ENCODE data around the gene PLPPR1. TPM values are rescaled to one million over a fixed set of nuclear protein-coding genes. Genes with fewer than 3 reads are reported as not detected.

Gene PLPPR1
- total and polyA plus RNA-seq, 2 of the 4 experiments (the other 2 are of a cell fraction): not detected

DNA sequence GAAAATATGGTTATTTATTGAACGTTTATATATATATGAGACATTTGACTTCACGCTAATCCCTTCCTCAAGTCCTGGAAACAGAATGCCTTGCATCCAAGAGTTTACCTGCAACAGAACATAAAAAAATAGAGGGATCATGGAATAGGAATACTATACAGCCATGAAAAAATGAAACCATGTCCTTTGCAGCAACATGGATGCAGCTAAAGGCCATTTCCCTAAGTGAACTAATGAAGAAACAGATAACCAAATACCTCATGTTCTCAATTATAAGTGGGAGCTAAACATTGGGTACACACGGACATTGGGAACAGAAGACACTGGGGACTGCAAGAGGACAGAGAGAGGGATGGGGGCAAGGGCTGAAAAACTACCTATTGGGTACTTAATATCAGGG is 343.3 kb downstream of the PLPPR1 start:
- H3K9me1 ChIP-seq (ENCODE audit: insufficient read depth, low read length): no peaks in the 10 kb centered on the region

More for the DNA sequence above, 343.3 kb downstream of the PLPPR1 start:
- Histone ChIP-seq H3K4ac (ENCODE audit: low read depth, low read length) (no peak overlapping the region), H2BK5ac (ENCODE audit: low read depth, low read length, poor library complexity, severe bottlenecking) (no peak overlapping the region), H4K20me1 (ENCODE audit: insufficient read depth, low read length) (no peaks in the 10 kb centered on the region), H4K5ac (ENCODE audit: low read depth, low read length) (no peak overlapping the region), H3K4me1 (ENCODE audit: control insufficient read depth, insufficient read depth, low read length) (0 out of 2 replicates have a peak, but pooled peaks cover 2% of the 10 kb centered on the region), H4K8ac (ENCODE audit: low read depth in 2 of 2, low read length in 2 of 2) (no peak overlapping the region), H3K79me1 (ENCODE audit: low read depth in 1 of 2, low read length in 2 of 2) (no peaks in the 10 kb centered on the region), H2BK15ac (ENCODE audit: low read depth, low read length) (no peak overlapping the region), H3K18ac (ENCODE audit: low read depth, low read length) (no peak overlapping the region), H2AK9ac (replicated peaks; ENCODE audit: low read depth, low read length, poor library complexity) (no peak overlapping the region), H3K4me3 (ENCODE audit: insufficient read depth, low read depth, low read length) (no peak overlapping the region), H3K4me2 (ENCODE audit: low read depth, low read length) (no peak overlapping the region), H2AK5ac (ENCODE audit: low read depth, low read length) (no peak overlapping the region), H2BK120ac (ENCODE audit: low read depth, low read length) (no peak overlapping the region), H2BK20ac (ENCODE audit: low read depth, low read length) (no peak overlapping the region), H3K27ac (ENCODE audit: insufficient read depth, low read length) (no peak overlapping the region), H3K23ac (ENCODE audit: low read depth, low read length) (no peak overlapping the region), H3K27me3 (ENCODE audit: control insufficient read depth, insufficient read depth, low read length) (no peaks in the 10 kb centered on the region), H2AFZ (replicated peaks; ENCODE audit: low read length, poor library complexity) (no peak overlapping the region), H3K9me3 (ENCODE audit: control insufficient read depth, insufficient read depth, low read length) (no peaks in the 10 kb centered on the region), H3K9ac (ENCODE audit: low read depth, low read length) (no peak overlapping the region), H4K91ac (ENCODE audit: insufficient read depth, low read depth, low read length) (no peak overlapping the region), H3K36me3 (ENCODE audit: control insufficient read depth, insufficient read depth, low read length) (no peaks in the 10 kb centered on the region), H3K56ac (ENCODE audit: extremely low read depth, insufficient read depth, low read length) (no peak overlapping the region), H3K14ac (replicated peaks; ENCODE audit: low read depth, low read length) (no peak overlapping the region)
- POLR2A ChIA-PET (ENCODE audit: unreplicated experiment): no interaction called here
- no TSS peak for BruUV-seq (replicated peaks)
- dilution Hi-C loops (cut with HindIII; ENCODE audit: low sequenced_read_pairs, unreplicated experiment) (no loop called here), in situ Hi-C loops (cut with MboI; ENCODE audit: low sequenced_read_pairs) (no loop called here), intact Hi-C loops (cut with micrococcal nuclease) (no loop called here)
- no CpG with 5 or more reads among the region's 3 CpGs for WGBS, 2 experiments (ENCODE audit: extremely low coverage in 2 of 2, insufficient read length in 1 of 2)
- CTCF ChIA-PET: interaction anchor here (1.8 kb wide), 1 partner anchor 17 kb away, joined by 4 read pairs; no protein-coding TSS in a partner anchor
- ATAC-seq (ENCODE audit: low read depth) (no peak), DNase-seq (no peak)
- TF ChIP-seq MXI1 (IDR thresholded peaks at IDR 0.05; ENCODE audit: borderline replicate concordance, low read depth, low read length) (no peak), CEBPB (IDR thresholded peaks at IDR 0.05; ENCODE audit: low read depth, low read length) (no peak), SMC3 (IDR thresholded peaks at IDR 0.05; ENCODE audit: low read depth, low read length) (no peak)
- TF ChIP-seq, protein P1, sequence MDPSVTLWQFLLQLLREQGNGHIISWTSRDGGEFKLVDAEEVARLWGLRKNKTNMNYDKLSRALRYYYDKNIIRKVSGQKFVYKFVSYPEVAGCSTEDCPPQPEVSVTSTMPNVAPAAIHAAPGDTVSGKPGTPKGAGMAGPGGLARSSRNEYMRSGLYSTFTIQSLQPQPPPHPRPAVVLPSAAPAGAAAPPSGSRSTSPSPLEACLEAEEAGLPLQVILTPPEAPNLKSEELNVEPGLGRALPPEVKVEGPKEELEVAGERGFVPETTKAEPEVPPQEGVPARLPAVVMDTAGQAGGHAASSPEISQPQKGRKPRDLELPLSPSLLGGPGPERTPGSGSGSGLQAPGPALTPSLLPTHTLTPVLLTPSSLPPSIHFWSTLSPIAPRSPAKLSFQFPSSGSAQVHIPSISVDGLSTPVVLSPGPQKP (IDR thresholded peaks at IDR 0.05; ENCODE audit: borderline replicate concordance, low read depth, low read length): no peak
